CD1c-positive myeloid dendritic cell (primary cell): ENCODE measurements around the gene FAM118A.
"Not testable (repeated sequence)": the region's sequence is repeated elsewhere in the genome, so short reads cannot be mapped to it uniquely, and the experiment has no call there.

Experiments
- DNase-seq: peaks from one replicate; pipeline ENCODE4 v3.0.0-alpha.2; 2016; ENCODE audit errors: extremely low spot score

The FAM118A gene

DNA sequence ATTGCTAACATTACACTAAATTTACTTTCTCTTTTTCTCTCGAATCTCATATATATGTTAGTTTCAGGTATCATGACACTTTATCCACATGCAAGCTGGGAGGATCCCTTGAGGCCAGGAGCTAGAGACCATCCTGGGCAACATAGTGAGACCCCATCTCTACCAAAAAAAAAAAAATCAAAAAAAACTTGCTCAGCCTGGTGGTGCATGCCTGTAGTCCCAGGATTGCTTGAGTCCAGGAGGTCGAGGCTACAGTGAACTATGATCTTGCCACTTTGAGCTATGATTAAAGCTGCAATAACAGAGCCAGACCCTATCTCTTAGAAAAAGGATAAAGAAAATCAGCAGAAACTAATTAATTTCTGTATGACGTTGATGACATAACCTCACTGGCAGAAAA, 28.7 kb upstream of the FAM118A start:
- no peak for DNase-seq

- DNase-seq = peak; percentile 52
Observed at GRCh38 chr22:45284705-45285262, 24.9 kb upstream of the FAM118A start, which contains the start of gene UPK3A. Gene UPK3A (plus strand): TSS chr22:45284949. CDS start chr22:45285014, 65 bp downstream.

DNA sequence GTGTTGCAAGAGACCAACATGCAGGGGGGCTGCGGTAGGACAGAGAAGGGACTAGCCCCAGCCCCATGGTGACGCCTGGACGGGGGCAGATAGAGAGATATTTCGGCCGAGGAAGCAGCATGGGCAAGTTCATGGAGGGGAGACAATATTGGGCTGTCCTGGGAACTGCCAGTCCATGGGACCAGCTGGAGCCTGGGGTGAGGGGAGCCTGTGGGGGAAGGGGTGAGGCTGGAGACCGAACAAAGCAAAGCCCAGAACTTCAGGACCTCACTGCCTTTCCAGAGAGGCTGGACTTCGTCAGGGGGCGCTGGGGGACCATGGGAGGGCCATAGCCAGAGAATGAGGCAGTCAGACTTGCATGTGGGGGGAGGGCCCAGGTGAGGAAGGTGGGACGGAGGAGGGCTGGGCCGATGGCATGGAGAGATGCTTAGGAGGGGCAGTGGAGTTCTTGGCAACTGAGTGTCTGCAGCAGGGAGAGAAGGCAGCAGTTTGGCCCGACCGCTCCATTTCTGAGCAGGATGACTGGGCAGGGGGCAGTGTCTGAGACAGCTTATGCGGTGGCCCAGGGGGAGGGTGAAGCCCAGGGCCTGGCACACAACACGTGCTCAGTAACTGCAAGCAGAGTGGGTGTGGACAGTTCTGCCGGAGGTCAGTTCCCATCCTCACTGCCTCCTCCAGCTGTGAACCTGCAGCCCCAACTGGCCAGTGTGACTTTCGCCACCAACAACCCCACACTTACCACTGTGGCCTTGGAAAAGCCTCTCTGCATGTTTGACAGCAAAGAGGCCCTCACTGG, 24.3 kb upstream of the FAM118A start:
- peak; percentile 22 for DNase-seq

GRCh38 chr22:45286854-45287551, 22.7 kb upstream of the FAM118A start:
- DNase-seq = no peak

- DNase-seq = peak; percentile 29
Observed at GRCh38 chr22:45290410-45290936, 19.3 kb upstream of the FAM118A start.

DNA sequence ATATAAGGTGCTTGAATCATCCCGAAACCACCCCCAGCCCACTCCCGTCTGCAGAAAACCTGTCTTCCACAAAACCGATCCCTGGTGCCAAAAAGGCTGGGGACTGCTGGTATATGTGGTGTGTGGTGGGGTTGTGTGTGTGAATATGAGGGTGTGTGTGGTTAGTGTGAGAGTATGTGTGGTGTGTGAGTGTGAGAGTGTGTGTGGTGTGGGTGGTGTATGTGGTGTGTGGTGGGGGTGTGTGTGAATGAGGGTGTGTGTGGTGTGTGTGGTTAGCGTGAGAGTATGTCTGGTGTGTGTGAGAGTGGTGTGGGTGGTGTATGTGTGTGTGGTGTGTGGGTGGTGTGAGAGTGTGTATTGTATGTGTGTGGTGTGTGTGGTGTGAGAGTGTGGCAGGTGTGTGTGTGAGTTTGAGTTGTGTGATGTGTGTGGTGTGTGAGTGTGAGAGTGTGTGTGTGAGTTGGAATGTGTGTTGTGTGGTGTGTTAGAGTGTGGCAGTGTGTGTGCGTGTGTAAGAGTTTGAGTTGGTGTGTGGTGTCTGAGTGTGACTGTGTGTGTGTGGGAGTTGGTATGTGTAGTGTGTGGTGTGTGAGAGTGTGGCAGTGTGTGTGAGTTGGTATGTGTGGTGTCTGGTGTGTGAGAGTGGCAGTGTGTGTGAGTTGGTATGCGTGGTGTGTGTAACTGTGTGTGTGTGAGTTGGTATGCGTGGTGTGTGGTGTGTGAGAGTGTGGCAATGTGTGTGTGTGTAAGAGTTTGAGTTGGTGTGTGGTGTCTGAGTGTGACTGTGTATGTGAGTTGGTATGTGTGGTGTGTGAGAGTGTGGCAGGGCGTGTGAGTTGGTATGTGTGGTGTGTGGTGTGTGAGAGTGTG, 18.4 kb upstream of the FAM118A start:
- no peak for DNase-seq

DNA sequence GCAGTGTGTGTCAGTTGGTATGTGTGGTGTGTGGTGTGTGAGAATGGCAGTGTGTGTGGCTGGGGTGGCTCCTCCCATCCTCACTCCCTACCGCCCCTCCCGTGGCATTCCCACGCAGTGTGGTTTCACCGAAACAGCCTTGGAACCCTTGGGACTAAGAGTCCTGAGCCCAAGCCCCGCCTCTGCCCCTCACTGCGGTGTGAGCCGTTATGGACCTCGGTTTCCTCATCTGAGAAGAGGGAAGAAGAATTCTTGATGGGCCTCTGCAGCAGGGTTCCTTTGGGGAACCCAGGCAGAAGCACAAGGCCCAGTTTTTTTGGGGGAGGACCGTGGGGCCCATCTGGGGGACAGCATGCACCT, 17.8 kb upstream of the FAM118A start:
- DNase-seq = peak; percentile 62

GRCh38 chr22:45292731-45293442, 16.8 kb upstream of the FAM118A start:
- DNase-seq = peak; percentile 45

GRCh38 chr22:45294030-45294429, 15.7 kb upstream of the FAM118A start:
- no peak for DNase-seq

GRCh38 chr22:45295004-45295403, 14.7 kb upstream of the FAM118A start:
- DNase-seq = not testable (repeated sequence)

DNA sequence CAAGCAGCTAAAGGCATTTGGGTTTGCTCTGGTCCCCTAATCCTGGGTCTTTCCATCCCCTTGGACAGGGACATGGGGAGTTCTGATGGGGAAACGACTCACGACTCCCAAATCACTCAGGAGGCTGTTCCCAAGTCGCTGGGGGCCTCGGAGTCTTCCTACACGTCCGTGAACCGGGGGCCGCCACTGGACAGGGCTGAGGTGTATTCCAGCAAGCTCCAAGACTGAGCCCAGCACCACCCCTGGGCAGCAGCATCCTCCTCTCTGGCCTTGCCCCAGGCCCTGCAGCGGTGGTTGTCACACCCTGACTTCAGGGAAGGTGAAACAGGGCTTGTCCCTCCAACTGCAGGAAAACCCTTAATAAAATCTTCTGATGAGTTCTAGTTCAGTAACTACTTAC, 14.2 kb upstream of the FAM118A start:
- DNase-seq = no peak

GRCh38 chr22:45296628-45297297, 13.0 kb upstream of the FAM118A start:
- DNase-seq = peak; percentile 36

- no peak for DNase-seq
Observed at GRCh38 chr22:45298934-45299505, 10.7 kb upstream of the FAM118A start.

- peak; percentile 31 for DNase-seq
Observed at GRCh38 chr22:45302751-45303150, 7.0 kb upstream of the FAM118A start.

GRCh38 chr22:45303181-45303580, 6.6 kb upstream of the FAM118A start:
- no peak for DNase-seq

GRCh38 chr22:45304971-45305370, 4.8 kb upstream of the FAM118A start:
- no peak for DNase-seq

DNA sequence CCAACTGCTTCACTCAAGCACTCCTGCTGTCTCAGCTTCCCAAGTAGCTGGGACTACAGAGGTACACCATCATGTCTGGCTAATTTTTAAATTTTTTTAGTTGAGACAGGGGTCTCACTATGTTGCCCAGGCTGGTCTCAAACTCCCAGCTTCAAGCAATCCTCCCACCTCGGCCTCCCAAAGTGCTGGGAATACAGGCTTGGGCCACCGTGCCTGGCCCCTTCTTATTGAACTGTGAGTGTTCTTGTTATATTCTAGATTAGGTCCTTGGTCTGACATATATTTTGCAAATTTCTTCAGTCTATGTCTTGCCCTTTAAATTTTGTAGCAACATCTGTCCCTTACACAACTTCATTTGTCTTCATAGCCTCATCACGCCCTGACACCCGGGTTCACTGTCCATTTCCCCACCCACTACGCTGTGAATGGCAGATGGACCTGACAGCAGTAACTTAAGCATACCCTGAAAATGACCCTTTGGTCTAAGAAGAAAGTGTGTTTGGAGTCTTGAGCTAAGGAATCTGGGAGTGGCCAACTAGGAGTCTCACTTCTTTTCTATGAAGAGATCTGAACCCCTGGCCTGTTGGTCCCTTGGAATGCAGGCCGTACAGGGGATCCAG, 4.2 kb upstream of the FAM118A start:
- no peak for DNase-seq

GRCh38 chr22:45306139-45306538, 3.6 kb upstream of the FAM118A start:
- DNase-seq = no peak

GRCh38 chr22:45308391-45308956, 1.3 kb upstream of the FAM118A start:
- peak; percentile 68 for DNase-seq
